ENCODE data around the gene NKX2-4. TPM values are rescaled to one million over a fixed set of nuclear protein-coding genes. Genes with fewer than 3 reads are reported as not detected.

NKX2-4 gene
- total and polyA plus RNA-seq, 10 of the 15 experiments (the other 5 are each of a cell fraction or from before 2014, with no cell fraction given): not detected

DNA sequence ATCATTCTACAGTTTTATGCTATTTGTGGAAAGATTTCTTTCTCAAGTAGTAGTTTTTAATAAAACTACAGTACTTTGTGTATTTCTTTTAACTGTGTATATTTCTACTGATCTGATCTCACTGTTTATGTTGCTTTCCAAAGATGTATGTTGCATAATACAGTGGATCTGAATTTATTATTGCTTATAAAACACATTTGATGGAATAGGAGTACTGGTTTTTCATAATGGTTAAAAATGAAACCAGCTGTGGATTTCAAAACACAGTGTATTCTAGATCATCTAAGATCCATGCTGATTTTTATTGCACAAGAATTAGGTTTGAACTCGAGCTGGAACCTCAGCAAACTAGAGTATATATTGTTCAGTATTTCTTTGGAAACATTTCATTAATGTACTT is 8.0 kb downstream of the NKX2-4 start:
- TF ChIP-seq ZNF384 (IDR thresholded peaks at IDR 0.05; ENCODE audit: borderline replicate concordance, low read depth, low read length) (no peak), SMARCA5 (IDR thresholded peaks at IDR 0.05) (no peak), IKZF2 (IDR thresholded peaks at IDR 0.05) (no peak), FOXK2 (IDR thresholded peaks at IDR 0.05) (no peak), CBX5 (IDR thresholded peaks at IDR 0.05; ENCODE audit: low read depth) (no peak), KLF5 (IDR thresholded peaks at IDR 0.05; ENCODE audit: partially characterized antibody) (no peak), TARDBP (IDR thresholded peaks at IDR 0.05; ENCODE audit: borderline replicate concordance) (no peak), BACH1 (IDR thresholded peaks at IDR 0.05; ENCODE audit: borderline replicate concordance) (no peak)
- DNase-seq (ENCODE audit: low read depth, low spot score): no peak
- ChIA-PET RAD21 (ENCODE audit: unreplicated experiment) (no interaction called here), POLR2A (interaction anchor here (0.5 kb wide), 1 partner anchor 86 kb away, joined by 3 read pairs; the partner anchor contains the start of gene XRN2), SMC1A (ENCODE audit: uncharacterized antibody, unreplicated experiment) (interaction anchor here (1.2 to 1.3 kb wide), 2 partner anchors 19 to 181 kb away, joined by 3 read pairs; no protein-coding TSS in a partner anchor), CTCF (no interaction called here)
- in situ Hi-C loops (cut with MboI): no loop called here
- no peak overlapping the region for H3K4me2 ChIP-seq (ENCODE audit: control insufficient read depth, insufficient read depth)
- H3K9ac ChIP-seq (ENCODE audit: control insufficient read depth, insufficient read depth, low read length): no peak overlapping the region
- BruUV-seq (replicated peaks): no TSS peak
- peaks cover 3 to 13% of the 10 kb centered on the region in 2 experiments; a peak in 3 of 4 replicates for H3K36me3 ChIP-seq (ENCODE audit: control insufficient read depth in 2 of 2, insufficient read depth in 2 of 2, low read length in 1 of 2)
- ATAC-seq: no peak
- H3K9me3 ChIP-seq (replicated peaks; ENCODE audit: control insufficient read depth, insufficient read depth, low read length): no peaks in the 10 kb centered on the region
- FAIRE-seq: no peak
- H3K4me1 ChIP-seq (ENCODE audit: control insufficient read depth, insufficient read depth, low read length): no peaks in the 10 kb centered on the region
- H3K4me3 ChIP-seq: no peak overlapping the region
- no peak overlapping the region for H3K27ac ChIP-seq (ENCODE audit: control insufficient read depth, insufficient read depth)
- WGBS (ENCODE audit: insufficient coverage, insufficient replicate concordance, low lambda C conversion rate, missing lambda C conversion rate): 100% methylated on average over 1 of the region's 1 CpG
- H2AFZ ChIP-seq (ENCODE audit: control insufficient read depth, low read depth, low read length): no peak overlapping the region
- no peaks in the 10 kb centered on the region for H3K79me2 ChIP-seq (ENCODE audit: control insufficient read depth, insufficient read depth, low read length)
- intact Hi-C loops (cut with micrococcal nuclease; ENCODE audit: unreplicated experiment): no loop called here
- H4K20me1 ChIP-seq (ENCODE audit: control insufficient read depth, insufficient read depth): no peaks in the 10 kb centered on the region
- peaks cover 0 to 5% of the 10 kb centered on the region in 2 experiments; a peak in 1 of 4 replicates for H3K27me3 ChIP-seq (replicated peaks in 1 of 2; ENCODE audit: control insufficient read depth in 2 of 2, insufficient read depth in 2 of 2, low read length in 1 of 2)

DNA sequence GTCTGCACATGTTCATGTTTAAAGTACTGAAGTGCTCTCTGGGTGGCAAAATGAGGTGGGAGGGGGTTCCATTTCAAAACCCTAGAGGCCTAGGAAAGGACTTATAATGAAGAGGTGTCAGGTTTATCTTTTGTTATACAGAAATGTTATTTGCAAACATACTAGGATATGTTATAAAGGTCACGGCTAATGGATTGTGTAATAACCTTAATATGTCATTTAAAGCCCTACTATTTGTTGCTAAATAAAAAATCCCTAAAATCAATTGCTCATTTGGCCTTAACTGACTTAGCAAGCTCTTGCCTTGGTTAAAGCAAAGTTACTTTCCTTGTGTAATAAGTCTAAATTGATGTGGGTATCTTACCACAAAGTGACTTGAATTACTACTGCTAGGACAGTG is 8.8 kb downstream of the NKX2-4 start:
- no TSS peak for BruUV-seq (replicated peaks)
- Histone ChIP-seq H3K9ac (ENCODE audit: control insufficient read depth, insufficient read depth, low read length) (no peak overlapping the region), H3K4me2 (ENCODE audit: control insufficient read depth, insufficient read depth) (no peak overlapping the region), H2AFZ (ENCODE audit: control insufficient read depth, low read depth, low read length) (no peak overlapping the region), H3K36me3 (ENCODE audit: control insufficient read depth in 2 of 2, insufficient read depth in 2 of 2, low read length in 1 of 2) (peaks cover 3 to 13% of the 10 kb centered on the region in 2 experiments; a peak in 3 of 4 replicates), H4K20me1 (ENCODE audit: control insufficient read depth, insufficient read depth) (no peaks in the 10 kb centered on the region), H3K79me2 (ENCODE audit: control insufficient read depth, insufficient read depth, low read length) (no peaks in the 10 kb centered on the region), H3K4me3 (no peak overlapping the region), H3K27ac (ENCODE audit: control insufficient read depth, insufficient read depth) (no peak overlapping the region), H3K27me3 (replicated peaks in 1 of 2; ENCODE audit: control insufficient read depth in 2 of 2, insufficient read depth in 2 of 2, low read length in 1 of 2) (peaks cover 0 to 4% of the 10 kb centered on the region in 2 experiments; a peak in 1 of 4 replicates), H3K4me1 (ENCODE audit: control insufficient read depth, insufficient read depth, low read length) (no peaks in the 10 kb centered on the region), H3K9me3 (replicated peaks; ENCODE audit: control insufficient read depth, insufficient read depth, low read length) (no peaks in the 10 kb centered on the region)
- WGBS (ENCODE audit: insufficient coverage, insufficient replicate concordance, low lambda C conversion rate, missing lambda C conversion rate): 100% methylated on average over 1 of the region's 1 CpG
- FAIRE-seq (no peak), DNase-seq (ENCODE audit: low read depth, low spot score) (no peak), ATAC-seq (no peak)
- intact Hi-C loops (cut with micrococcal nuclease; ENCODE audit: unreplicated experiment) (no loop called here), in situ Hi-C loops (cut with MboI) (no loop called here)
- RAD21 ChIA-PET (ENCODE audit: unreplicated experiment): no interaction called here
- no peak for TF ChIP-seq EED (IDR thresholded peaks at IDR 0.05; ENCODE audit: low read depth)
- TF ChIP-seq CEBPB (IDR thresholded peaks at IDR 0.05; ENCODE audit: borderline replicate concordance in 1 of 2, low read depth in 2 of 2, low read length in 2 of 2): no peak
- no peak for TF ChIP-seq HCFC1 (IDR thresholded peaks at IDR 0.05; ENCODE audit: low read length)
- TF ChIP-seq, protein P1, sequence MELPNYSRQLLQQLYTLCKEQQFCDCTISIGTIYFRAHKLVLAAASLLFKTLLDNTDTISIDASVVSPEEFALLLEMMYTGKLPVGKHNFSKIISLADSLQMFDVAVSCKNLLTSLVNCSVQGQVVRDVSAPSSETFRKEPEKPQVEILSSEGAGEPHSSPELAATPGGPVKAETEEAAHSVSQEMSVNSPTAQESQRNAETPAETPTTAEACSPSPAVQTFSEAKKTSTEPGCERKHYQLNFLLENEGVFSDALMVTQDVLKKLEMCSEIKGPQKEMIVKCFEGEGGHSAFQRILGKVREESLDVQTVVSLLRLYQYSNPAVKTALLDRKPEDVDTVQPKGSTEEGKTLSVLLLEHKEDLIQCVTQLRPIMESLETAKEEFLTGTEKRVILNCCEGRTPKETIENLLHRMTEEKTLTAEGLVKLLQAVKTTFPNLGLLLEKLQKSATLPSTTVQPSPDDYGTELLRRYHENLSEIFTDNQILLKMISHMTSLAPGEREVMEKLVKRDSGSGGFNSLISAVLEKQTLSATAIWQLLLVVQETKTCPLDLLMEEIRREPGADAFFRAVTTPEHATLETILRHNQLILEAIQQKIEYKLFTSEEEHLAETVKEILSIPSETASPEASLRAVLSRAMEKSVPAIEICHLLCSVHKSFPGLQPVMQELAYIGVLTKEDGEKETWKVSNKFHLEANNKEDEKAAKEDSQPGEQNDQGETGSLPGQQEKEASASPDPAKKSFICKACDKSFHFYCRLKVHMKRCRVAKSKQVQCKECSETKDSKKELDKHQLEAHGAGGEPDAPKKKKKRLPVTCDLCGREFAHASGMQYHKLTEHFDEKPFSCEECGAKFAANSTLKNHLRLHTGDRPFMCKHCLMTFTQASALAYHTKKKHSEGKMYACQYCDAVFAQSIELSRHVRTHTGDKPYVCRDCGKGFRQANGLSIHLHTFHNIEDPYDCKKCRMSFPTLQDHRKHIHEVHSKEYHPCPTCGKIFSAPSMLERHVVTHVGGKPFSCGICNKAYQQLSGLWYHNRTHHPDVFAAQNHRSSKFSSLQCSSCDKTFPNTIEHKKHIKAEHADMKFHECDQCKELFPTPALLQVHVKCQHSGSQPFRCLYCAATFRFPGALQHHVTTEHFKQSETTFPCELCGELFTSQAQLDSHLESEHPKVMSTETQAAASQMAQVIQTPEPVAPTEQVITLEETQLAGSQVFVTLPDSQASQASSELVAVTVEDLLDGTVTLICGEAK (IDR thresholded peaks at IDR 0.05; ENCODE audit: borderline replicate concordance): no peak
- TF ChIP-seq MYB (IDR thresholded peaks at IDR 0.05; ENCODE audit: borderline replicate concordance, low read depth, low read length): no peak
- TF ChIP-seq ZNF384 (IDR thresholded peaks at IDR 0.05; ENCODE audit: borderline replicate concordance, low read depth, low read length): no peak
- no peak for TF ChIP-seq LARP7 (IDR thresholded peaks at IDR 0.05)
- POLR2A ChIA-PET: no interaction called here
- SMC1A ChIA-PET (ENCODE audit: uncharacterized antibody, unreplicated experiment): interaction anchor here (1.3 kb wide), 1 partner anchor 182 kb away, joined by 3 read pairs; no protein-coding TSS in a partner anchor
- CTCF ChIA-PET: no interaction called here

All from GM12878 (cell line).